HEK293T (cell line): ENCODE data around the gene ARHGAP26.

Source experiments
- ARNT ChIP-seq: fragments of 450-650 bp; IDR thresholded peaks from 2 replicates; pipeline ENCODE4 v1.6.1; 2017; ENCODE audit warnings: mild to moderate bottlenecking
- BHLHE40 ChIP-seq: fragments of 450-650 bp; IDR thresholded peaks from 2 replicates; pipeline ENCODE4 v1.6.1; 2016; ENCODE audit warnings: mild to moderate bottlenecking, moderate library complexity, borderline replicate concordance
- ELF4 ChIP-seq: fragments of 450-650 bp; IDR thresholded peaks from 2 replicates; pipeline ENCODE4 v1.6.1; 2017; ENCODE audit warnings: antibody characterized with exemption
- FOXA1 ChIP-seq: fragments of 450-650 bp; IDR thresholded peaks from 2 replicates; pipeline ENCODE4 v1.6.1; 2016; ENCODE audit warnings: mild to moderate bottlenecking
- FOXK2 ChIP-seq: fragments of 450-650 bp; IDR thresholded peaks from 2 replicates; pipeline ENCODE4 v1.6.1; 2016; ENCODE audit warnings: mild to moderate bottlenecking
- FOXM1 ChIP-seq: fragments of 450-650 bp; IDR thresholded peaks from 2 replicates; pipeline ENCODE4 v1.6.1; 2017; ENCODE audit warnings: mild to moderate bottlenecking, borderline replicate concordance
- NFRKB ChIP-seq: fragments of 450-650 bp; IDR thresholded peaks from 2 replicates; pipeline ENCODE4 v1.6.1; 2016; ENCODE audit warnings: mild to moderate bottlenecking, moderate library complexity
- PKNOX1 ChIP-seq: fragments of 450-650 bp; IDR thresholded peaks from 2 replicates; pipeline ENCODE4 v1.6.1; 2016
- SP1 ChIP-seq: fragments of 450-650 bp; IDR thresholded peaks from 2 replicates; pipeline ENCODE4 v1.6.1; 2017
- SUZ12 ChIP-seq: fragments of 450-650 bp; IDR thresholded peaks from 2 replicates; pipeline ENCODE4 v1.6.1; 2016; ENCODE audit warnings: mild to moderate bottlenecking
- TARDBP ChIP-seq: fragments of 450-650 bp; IDR thresholded peaks from 2 replicates; pipeline ENCODE4 v1.6.1; 2016
- ZNF384 ChIP-seq: fragments of 450-650 bp; IDR thresholded peaks from 2 replicates; pipeline ENCODE4 v1.6.1; 2016

- no peak for TF ChIP-seq ARNT
- no peak for TF ChIP-seq SP1
- TF ChIP-seq FOXM1 = no peak
- no peak for TF ChIP-seq ELF4
- no peak for TF ChIP-seq ZNF384
- TF ChIP-seq FOXK2 = no peak
- no peak for TF ChIP-seq TARDBP
- TF ChIP-seq FOXA1 = no peak
- TF ChIP-seq BHLHE40 = no peak
- no peak for TF ChIP-seq PKNOX1
- no peak for TF ChIP-seq SUZ12
- TF ChIP-seq NFRKB = no peak
Observed at GRCh38 chr5:143263272-143263810, 493.2 kb downstream of the ARHGAP26 start.
